Cardiac fibroblast (primary cell): ENCODE results near the gene HADHB.
A peak's percentile ranks its signal among the peaks of the same experiment; 100 is the strongest.

Experiments used
- DNase-seq, 2 donors: peaks; one replicate each; pipeline versions ENCODE4 v3.0.0 to v3.0.0-alpha.2; 2010; ENCODE audit warnings: low read depth in 2 of 2
- H3K4me3 ChIP-seq, 2 donors: replicated peaks in 1 of 2; 1 replicate in 1 of 2; 2 replicates in 1 of 2; pipeline ENCODE4 v1.5.1; 2011; ENCODE audit warnings: low read depth in 2 of 2, low read length in 2 of 2, mild to moderate bottlenecking in 2 of 2, moderate library complexity in 1 of 2
- TF ChIP-seq, protein P1 (sequence below): IDR thresholded peaks from one replicate; pipeline ENCODE4 v1.5.1; 2011; ENCODE audit warnings: low read depth, mild to moderate bottlenecking, low read length, inconsistent platforms

The HADHB gene

GRCh38 chr2:26229595-26229994 is 15.1 kb upstream of the HADHB start:
- H3K4me3 ChIP-seq = no peak overlapping the region
- TF ChIP-seq, protein P1, sequence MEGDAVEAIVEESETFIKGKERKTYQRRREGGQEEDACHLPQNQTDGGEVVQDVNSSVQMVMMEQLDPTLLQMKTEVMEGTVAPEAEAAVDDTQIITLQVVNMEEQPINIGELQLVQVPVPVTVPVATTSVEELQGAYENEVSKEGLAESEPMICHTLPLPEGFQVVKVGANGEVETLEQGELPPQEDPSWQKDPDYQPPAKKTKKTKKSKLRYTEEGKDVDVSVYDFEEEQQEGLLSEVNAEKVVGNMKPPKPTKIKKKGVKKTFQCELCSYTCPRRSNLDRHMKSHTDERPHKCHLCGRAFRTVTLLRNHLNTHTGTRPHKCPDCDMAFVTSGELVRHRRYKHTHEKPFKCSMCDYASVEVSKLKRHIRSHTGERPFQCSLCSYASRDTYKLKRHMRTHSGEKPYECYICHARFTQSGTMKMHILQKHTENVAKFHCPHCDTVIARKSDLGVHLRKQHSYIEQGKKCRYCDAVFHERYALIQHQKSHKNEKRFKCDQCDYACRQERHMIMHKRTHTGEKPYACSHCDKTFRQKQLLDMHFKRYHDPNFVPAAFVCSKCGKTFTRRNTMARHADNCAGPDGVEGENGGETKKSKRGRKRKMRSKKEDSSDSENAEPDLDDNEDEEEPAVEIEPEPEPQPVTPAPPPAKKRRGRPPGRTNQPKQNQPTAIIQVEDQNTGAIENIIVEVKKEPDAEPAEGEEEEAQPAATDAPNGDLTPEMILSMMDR = no peak
- DNase-seq = no peak

GRCh38 chr2:26230806-26231205 is 13.9 kb upstream of the HADHB start:
- no peak for DNase-seq
- no peak overlapping the region for H3K4me3 ChIP-seq
- TF ChIP-seq, protein P1 = no peak

- H3K4me3 ChIP-seq = no peak overlapping the region
- TF ChIP-seq, protein P1 = no peak
- DNase-seq = peak; percentile 14 to 18
Observed at GRCh38 chr2:26235089-26235488, 9.7 kb upstream of the HADHB start.

DNA sequence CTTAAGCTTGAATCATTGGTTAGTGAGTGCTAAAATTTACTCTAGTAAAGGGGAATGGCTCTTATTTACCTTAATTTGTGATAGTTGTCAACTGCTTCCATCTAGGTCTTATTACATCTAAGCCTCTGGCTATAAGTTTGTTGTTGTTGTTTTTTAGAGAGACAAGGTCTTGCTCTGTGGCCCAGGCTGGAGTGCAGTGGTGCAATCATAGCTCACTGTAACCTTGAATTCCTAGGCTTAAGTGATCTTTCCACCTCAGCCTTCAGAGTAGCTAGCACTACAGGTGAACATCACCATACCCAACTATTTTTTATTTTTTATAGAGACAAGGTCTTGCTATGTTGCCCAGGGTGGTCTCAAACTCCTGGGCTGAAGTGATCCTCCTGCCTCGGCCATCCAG is 6.9 kb upstream of the HADHB start:
- TF ChIP-seq, protein P1 = no peak
- no peak overlapping the region for H3K4me3 ChIP-seq
- DNase-seq = no peak

GRCh38 chr2:26238311-26238958 is 6.3 kb upstream of the HADHB start:
- peak; percentile 23 to 57 for DNase-seq
- TF ChIP-seq, protein P1 = no peak
- no peak overlapping the region for H3K4me3 ChIP-seq

DNA sequence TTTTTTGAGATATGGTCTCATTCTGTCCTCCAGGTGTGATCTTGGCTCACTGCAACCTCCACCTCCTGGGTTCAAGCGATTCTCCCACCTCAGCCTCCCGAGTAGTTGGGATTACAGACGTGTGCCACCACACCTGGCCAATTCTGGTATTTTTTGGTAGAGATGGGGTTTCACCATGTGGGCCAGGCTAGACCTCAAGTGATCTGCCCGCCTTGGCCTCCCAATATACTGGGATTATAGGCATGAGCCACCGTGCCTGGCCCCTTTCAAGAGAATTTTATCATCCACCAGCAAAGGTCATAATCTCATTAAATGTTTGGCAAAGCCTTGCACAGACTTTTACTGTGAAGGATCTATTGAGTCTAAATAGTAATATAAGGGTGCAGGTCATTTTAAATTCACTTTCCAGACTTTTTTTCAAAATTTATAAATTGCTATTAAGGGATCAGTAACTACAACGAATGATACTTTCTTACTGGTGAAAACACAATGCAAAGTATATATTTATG is 2.8 kb upstream of the HADHB start:
- no peak for DNase-seq
- no peak overlapping the region for H3K4me3 ChIP-seq
- TF ChIP-seq, protein P1 = no peak
